WERI-Rb-1 (cell line): ENCODE data around the gene MSANTD1.

Source experiments
- DNase-seq: peaks from one replicate; pipeline ENCODE4 v3.0.0-alpha.2; 2020
- H3K27ac ChIP-seq: fragments of 250-450 bp; sonication (Bioruptor Pico); 2 replicates; pipeline ENCODE4 v1.5.1; 2020; ENCODE audit warnings: mild to moderate bottlenecking, moderate library complexity
- H3K27me3 ChIP-seq: fragments of 250-450 bp; sonication (Bioruptor Pico); 2 replicates; pipeline ENCODE4 v1.5.1; 2021; ENCODE audit warnings: mild to moderate bottlenecking, low read depth, moderate library complexity; ENCODE audit not compliant: insufficient read depth, severe bottlenecking
- H3K36me3 ChIP-seq: fragments of 250-450 bp; sonication (Bioruptor Pico); 2 replicates; pipeline ENCODE4 v1.5.1; 2020; ENCODE audit warnings: mild to moderate bottlenecking, moderate library complexity
- H3K4me3 ChIP-seq: 2 replicates; pipeline ENCODE4 v1.5.1; 2011; ENCODE audit warnings: low read depth, mild to moderate bottlenecking, control low read depth, low read length
- H3K9me3 ChIP-seq: fragments of 250-450 bp; sonication (Bioruptor Pico); 2 replicates; pipeline ENCODE4 v1.5.1; 2021; ENCODE audit warnings: mild to moderate bottlenecking, moderate library complexity; ENCODE audit not compliant: severe bottlenecking
- TF ChIP-seq, protein P1 (sequence below): IDR thresholded peaks from 2 replicates; pipeline ENCODE4 v1.5.1; 2011; ENCODE audit warnings: low read depth, mild to moderate bottlenecking, control low read depth, inconsistent platforms, low read length

Gene MSANTD1

DNA sequence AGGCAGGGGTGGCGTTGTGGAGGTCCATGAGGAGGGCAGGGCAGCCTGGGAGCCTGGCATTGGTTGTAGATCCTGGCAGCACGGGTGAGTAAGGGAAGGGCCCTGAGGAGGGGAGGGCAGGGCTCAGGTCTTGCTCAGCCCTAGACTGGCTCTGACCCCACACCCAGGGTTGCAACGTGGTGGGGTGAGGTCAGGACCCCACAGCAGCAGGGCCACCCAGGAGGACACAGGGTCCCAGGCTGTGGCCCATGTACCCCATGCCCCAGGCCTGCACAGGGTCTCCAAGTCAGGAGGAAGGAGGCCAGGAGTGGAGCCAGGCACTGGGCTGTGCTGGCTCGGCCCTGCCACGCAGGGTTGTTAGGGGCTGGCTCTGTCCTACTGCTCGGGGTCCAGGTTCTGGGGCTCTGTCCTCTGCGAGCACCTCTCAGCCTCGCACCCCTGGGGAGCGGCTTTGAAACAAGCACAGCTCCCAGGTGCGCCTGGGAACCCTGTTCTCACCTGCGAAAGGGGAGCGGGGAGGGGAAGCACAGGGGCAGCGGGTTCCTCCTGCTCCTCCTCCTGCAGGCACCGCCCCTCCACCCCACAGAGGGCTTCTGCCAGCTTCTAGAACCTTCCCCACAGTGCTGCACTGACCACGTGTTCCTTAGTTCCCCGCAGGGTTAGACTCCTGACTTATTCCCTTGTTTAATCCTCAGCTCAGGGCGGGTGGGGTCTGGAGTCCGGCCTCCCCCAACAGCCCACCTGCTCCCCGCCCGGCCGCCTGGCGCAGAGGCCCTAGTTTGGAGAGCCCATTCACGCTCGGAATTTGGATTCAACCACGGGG lies 20.4 kb downstream of the MSANTD1 start:
- peak; percentile 8 for DNase-seq
- Histone ChIP-seq H3K9me3 (no peaks in the 10 kb centered on the region), H3K27ac (no peak overlapping the region), H3K36me3 (no peaks in the 10 kb centered on the region), H3K27me3 (no peaks in the 10 kb centered on the region), H3K4me3 (no peak overlapping the region)
- TF ChIP-seq, protein P1, sequence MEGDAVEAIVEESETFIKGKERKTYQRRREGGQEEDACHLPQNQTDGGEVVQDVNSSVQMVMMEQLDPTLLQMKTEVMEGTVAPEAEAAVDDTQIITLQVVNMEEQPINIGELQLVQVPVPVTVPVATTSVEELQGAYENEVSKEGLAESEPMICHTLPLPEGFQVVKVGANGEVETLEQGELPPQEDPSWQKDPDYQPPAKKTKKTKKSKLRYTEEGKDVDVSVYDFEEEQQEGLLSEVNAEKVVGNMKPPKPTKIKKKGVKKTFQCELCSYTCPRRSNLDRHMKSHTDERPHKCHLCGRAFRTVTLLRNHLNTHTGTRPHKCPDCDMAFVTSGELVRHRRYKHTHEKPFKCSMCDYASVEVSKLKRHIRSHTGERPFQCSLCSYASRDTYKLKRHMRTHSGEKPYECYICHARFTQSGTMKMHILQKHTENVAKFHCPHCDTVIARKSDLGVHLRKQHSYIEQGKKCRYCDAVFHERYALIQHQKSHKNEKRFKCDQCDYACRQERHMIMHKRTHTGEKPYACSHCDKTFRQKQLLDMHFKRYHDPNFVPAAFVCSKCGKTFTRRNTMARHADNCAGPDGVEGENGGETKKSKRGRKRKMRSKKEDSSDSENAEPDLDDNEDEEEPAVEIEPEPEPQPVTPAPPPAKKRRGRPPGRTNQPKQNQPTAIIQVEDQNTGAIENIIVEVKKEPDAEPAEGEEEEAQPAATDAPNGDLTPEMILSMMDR, result no peak

DNA sequence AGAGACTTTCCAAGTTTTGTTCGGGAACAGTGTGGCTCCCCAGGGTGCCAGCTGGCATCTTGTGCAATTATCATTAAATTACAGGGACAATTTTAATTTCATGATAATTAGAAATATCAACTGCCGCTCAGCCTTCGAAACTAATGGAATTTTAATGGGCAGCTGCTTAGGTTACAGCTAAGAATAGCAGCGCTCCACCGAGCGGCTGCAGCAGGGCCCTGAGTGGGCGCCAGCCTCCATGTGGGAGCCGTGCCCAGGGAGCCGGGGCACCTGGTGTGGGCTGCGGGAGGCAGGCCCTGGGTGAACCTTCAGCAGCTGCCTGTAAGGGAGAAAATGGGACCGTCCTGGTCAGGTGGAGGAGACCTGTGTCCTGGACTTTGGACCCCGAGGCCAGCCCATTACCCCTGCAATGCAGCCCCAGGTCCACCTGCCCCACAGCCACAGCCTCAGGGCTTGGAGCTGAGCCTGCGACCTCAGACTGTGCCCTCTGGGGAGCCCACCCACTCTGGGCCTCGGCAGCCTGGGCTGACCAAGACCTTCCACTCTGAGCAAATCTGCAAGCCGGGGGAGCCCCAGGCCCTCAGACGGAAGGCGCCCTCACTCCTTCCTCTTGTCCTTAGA lies 21.1 kb downstream of the MSANTD1 start:
- Histone ChIP-seq H3K27me3 (no peaks in the 10 kb centered on the region), H3K36me3 (no peaks in the 10 kb centered on the region), H3K4me3 (no peak overlapping the region), H3K9me3 (no peaks in the 10 kb centered on the region), H3K27ac (no peak overlapping the region)
- no peak for DNase-seq
- TF ChIP-seq, protein P1, result no peak

DNA sequence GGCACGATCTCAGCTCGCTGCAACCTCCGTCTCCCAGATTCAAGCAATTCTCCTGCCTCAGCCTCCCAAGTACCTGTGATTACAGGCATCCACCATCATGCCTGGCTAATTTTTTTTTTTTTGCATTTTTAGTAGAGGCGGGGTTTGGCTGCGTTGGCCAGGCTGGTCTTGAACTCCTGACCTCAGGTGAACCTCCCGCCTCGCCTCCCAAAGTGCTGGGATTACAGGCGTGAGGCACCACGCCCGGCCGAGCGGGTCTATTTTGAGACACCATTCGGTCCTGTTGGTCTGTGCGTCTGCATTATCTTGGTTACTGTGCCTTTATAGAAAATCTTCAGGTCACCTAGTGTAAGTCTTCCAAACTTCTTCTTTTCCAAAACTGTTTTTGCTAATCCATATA lies 22.2 kb downstream of the MSANTD1 start:
- Histone ChIP-seq H3K27ac (no peak overlapping the region), H3K36me3 (no peaks in the 10 kb centered on the region), H3K9me3 (no peaks in the 10 kb centered on the region), H3K4me3 (no peak overlapping the region), H3K27me3 (no peaks in the 10 kb centered on the region)
- TF ChIP-seq, protein P1, result no peak
- no peak for DNase-seq

DNA sequence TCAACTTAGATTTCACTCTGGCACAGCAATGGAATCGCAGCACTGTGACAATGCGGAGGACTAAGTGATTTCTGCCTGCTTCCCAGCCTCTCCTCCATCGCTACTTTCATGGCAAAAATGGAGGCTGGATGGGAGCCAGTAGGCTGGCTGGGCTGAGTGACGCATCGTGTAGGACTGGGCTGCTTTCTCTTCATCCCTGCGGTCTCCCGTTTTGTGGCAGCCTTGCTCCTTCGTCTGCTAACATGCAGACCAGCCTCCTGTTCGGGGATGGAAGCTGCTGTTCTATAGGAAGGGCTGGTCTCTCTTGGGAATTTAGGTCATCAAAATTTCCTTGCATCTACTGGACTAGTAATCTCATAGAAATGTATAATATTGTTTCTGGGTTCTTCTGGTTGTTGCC lies 28.0 kb downstream of the MSANTD1 start:
- H3K27ac ChIP-seq, result no peak overlapping the region
- H3K36me3 ChIP-seq, result no peaks in the 10 kb centered on the region
- TF ChIP-seq, protein P1, result no peak
- peaks cover 7% of the 10 kb centered on the region for H3K9me3 ChIP-seq
- no peak overlapping the region for H3K4me3 ChIP-seq
- H3K27me3 ChIP-seq, result no peaks in the 10 kb centered on the region
- no peak for DNase-seq

DNA sequence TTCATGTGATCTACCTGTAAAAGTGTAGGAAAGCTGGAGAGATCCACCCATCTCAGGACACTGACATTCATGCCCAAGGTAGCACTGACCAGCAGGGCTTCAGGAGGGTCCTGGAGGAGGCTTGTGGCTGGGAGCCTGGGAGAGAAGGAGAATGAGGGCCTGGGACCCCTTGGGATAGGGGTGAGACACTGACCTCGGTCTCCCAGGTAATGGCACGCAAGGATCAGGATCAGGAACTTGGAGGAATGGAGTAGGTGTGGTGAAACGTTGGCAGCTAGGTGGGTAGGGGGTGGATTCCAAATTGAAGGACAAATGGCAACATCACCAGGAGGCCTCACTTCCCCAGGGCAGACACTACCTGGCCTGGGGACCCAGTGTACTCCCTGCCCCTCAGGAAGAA lies 31.5 kb downstream of the MSANTD1 start:
- TF ChIP-seq, protein P1, result no peak
- H3K4me3 ChIP-seq, result no peak overlapping the region
- DNase-seq, result no peak
- no peak overlapping the region for H3K27ac ChIP-seq
- no peaks in the 10 kb centered on the region for H3K36me3 ChIP-seq
- no peaks in the 10 kb centered on the region for H3K27me3 ChIP-seq
- peaks cover 9% of the 10 kb centered on the region for H3K9me3 ChIP-seq

DNA sequence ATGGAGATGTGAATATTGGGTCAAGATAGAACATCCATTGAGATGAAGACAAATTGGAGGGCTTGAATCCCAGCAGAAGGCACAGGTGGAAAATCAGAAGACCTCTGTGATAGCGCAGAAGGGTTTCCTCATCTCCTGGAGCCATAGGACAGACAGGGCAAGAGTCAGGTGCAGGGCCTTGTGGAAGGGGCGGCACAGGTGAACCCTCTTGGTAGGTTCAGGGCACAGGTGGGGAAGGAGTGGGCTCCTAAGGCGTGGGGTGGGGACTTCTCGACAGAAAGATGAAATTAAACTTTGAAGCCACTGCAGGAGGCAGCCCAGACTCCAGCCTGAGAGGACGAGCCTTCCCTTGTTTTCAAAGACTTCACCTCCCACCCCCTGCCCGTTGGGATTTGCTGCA lies 34.5 kb downstream of the MSANTD1 start:
- Histone ChIP-seq H3K9me3 (peaks cover 9% of the 10 kb centered on the region), H3K27ac (no peak overlapping the region), H3K27me3 (no peaks in the 10 kb centered on the region), H3K4me3 (no peak overlapping the region), H3K36me3 (no peaks in the 10 kb centered on the region)
- TF ChIP-seq, protein P1, result no peak
- no peak for DNase-seq
